OCI-LY3 (cell line): ENCODE data around the gene TCF12.

ENCODE experiments used
- H2AFZ ChIP-seq: fragments of 200-600, 300-600 bp; shearing (Covaris generic); 2 replicates; pipeline ENCODE4 v1.6.0; 2014; ENCODE audit warnings: antibody characterized with exemption, low read depth, low read length
- H3K27ac ChIP-seq: fragments of 200-600, 300-600 bp; sonication (generic); 2 replicates; pipeline ENCODE4 v1.5.1; 2014; ENCODE audit warnings: mild to moderate bottlenecking, low read length, moderate library complexity, mixed read lengths
- H3K27me3 ChIP-seq: fragments of 200-600, 300-600 bp; sonication (generic); 2 replicates; pipeline ENCODE4 v1.6.1; 2014; ENCODE audit warnings: low read depth, low read length, mixed read lengths
- H3K36me3 ChIP-seq: fragments of 200-600, 300-600 bp; sonication (generic); replicated peaks from 2 replicates; pipeline ENCODE3; 2014; ENCODE audit warnings: low read depth, low read length, mixed read lengths
- H3K4me1 ChIP-seq: fragments of 300-600, 200-600 bp; sonication (generic); 2 replicates; pipeline ENCODE4 v1.6.1; 2014; ENCODE audit warnings: low read length, mixed read lengths
- H3K4me2 ChIP-seq: fragments of 200-600, 300-600 bp; sonication (generic); 2 replicates; pipeline ENCODE4 v1.6.1; 2014; ENCODE audit warnings: low read length, mixed read lengths
- H3K4me3 ChIP-seq: fragments of 300-600, 200-600 bp; sonication (generic); 2 replicates; pipeline ENCODE4 v1.5.1; 2014; ENCODE audit warnings: antibody characterized with exemption, mild to moderate bottlenecking, low read length, moderate library complexity
- H3K79me2 ChIP-seq: fragments of 300-600, 200-600 bp; shearing (Covaris generic); 2 replicates; pipeline ENCODE4 v1.6.1; 2014; ENCODE audit warnings: mild to moderate bottlenecking, low read length, mixed read lengths
- H3K9ac ChIP-seq: fragments of 300-600, 200-600 bp; shearing (Covaris generic); 2 replicates; pipeline ENCODE4 v1.6.0; 2014; ENCODE audit warnings: mild to moderate bottlenecking, low read length, moderate library complexity
- H3K9me3 ChIP-seq: fragments of 200-600, 300-600 bp; shearing (Covaris generic); 2 replicates; pipeline ENCODE4 v1.6.1; 2014; ENCODE audit warnings: low read length, mixed read lengths; ENCODE audit not compliant: insufficient read depth
- H4K20me1 ChIP-seq: fragments of 200-600, 300-600 bp; sonication (generic); 2 replicates; pipeline ENCODE4 v1.6.1; 2016; ENCODE audit warnings: low read length, mixed read lengths; ENCODE audit not compliant: insufficient read depth
- EZH2phosphoT487 ChIP-seq: fragments of 200-600 bp; shearing (Covaris generic); IDR thresholded peaks from 2 replicates; pipeline ENCODE4 v1.6.1; 2018; ENCODE audit warnings: antibody characterized with exemption, mixed run types, low read depth
- TF ChIP-seq, protein P1 (sequence below): fragments of 200-600, 300-600 bp; sonication (generic); IDR thresholded peaks from 2 replicates; pipeline ENCODE4 v1.5.1; 2014; ENCODE audit warnings: antibody characterized with exemption, low read length, low read depth

The TCF12 gene

GRCh38 chr15:57190208-57190607, 271.8 kb downstream of the TCF12 start:
- Histone ChIP-seq H3K4me3 (no peak overlapping the region), H3K36me3 (peaks cover 12% of the 10 kb centered on the region), H3K4me1 (peaks cover 17% of the 10 kb centered on the region), H3K27me3 (no peaks in the 10 kb centered on the region), H3K79me2 (no peaks in the 10 kb centered on the region), H3K9ac (no peak overlapping the region), H3K9me3 (no peaks in the 10 kb centered on the region), H2AFZ (no peak overlapping the region), H4K20me1 (peaks cover 8% of the 10 kb centered on the region; the same call in 1 of the 2 replicates), H3K27ac (no peak overlapping the region), H3K4me2 (peak overlapping the region; percentile 18)
- TF ChIP-seq, protein P1, sequence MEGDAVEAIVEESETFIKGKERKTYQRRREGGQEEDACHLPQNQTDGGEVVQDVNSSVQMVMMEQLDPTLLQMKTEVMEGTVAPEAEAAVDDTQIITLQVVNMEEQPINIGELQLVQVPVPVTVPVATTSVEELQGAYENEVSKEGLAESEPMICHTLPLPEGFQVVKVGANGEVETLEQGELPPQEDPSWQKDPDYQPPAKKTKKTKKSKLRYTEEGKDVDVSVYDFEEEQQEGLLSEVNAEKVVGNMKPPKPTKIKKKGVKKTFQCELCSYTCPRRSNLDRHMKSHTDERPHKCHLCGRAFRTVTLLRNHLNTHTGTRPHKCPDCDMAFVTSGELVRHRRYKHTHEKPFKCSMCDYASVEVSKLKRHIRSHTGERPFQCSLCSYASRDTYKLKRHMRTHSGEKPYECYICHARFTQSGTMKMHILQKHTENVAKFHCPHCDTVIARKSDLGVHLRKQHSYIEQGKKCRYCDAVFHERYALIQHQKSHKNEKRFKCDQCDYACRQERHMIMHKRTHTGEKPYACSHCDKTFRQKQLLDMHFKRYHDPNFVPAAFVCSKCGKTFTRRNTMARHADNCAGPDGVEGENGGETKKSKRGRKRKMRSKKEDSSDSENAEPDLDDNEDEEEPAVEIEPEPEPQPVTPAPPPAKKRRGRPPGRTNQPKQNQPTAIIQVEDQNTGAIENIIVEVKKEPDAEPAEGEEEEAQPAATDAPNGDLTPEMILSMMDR = no peak
- TF ChIP-seq EZH2phosphoT487 = no peak

DNA sequence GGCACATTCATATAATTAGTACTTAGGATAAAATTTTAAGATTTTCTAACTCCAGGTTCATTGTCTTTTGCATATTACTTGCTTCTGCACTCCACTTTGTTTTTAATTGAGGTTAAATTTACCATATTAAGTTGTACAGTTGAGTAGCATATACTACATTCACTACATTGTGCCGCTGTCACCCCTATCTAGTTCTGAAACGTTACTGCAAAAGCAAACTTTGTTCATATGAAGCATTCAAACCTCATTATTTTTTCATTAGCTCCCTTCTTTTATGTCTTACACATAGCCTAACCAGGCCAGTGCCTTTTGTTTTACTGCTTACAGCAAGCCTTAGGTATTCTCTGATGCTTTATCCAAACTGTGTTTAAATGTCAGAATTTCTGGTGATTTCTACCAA, 274.7 kb downstream of the TCF12 start:
- no peak overlapping the region for H3K4me2 ChIP-seq
- H3K4me1 ChIP-seq = peaks cover 17% of the 10 kb centered on the region
- H3K4me3 ChIP-seq = no peak overlapping the region
- H3K36me3 ChIP-seq = peaks cover 7% of the 10 kb centered on the region
- no peak overlapping the region for H3K9ac ChIP-seq
- H3K79me2 ChIP-seq = no peaks in the 10 kb centered on the region
- H3K27me3 ChIP-seq = no peaks in the 10 kb centered on the region
- H3K9me3 ChIP-seq = no peaks in the 10 kb centered on the region
- H2AFZ ChIP-seq = no peak overlapping the region
- H3K27ac ChIP-seq = no peak overlapping the region
- peaks cover 8% of the 10 kb centered on the region; the same call in 1 of the 2 replicates for H4K20me1 ChIP-seq
- TF ChIP-seq EZH2phosphoT487 = no peak
- TF ChIP-seq, protein P1 = no peak

DNA sequence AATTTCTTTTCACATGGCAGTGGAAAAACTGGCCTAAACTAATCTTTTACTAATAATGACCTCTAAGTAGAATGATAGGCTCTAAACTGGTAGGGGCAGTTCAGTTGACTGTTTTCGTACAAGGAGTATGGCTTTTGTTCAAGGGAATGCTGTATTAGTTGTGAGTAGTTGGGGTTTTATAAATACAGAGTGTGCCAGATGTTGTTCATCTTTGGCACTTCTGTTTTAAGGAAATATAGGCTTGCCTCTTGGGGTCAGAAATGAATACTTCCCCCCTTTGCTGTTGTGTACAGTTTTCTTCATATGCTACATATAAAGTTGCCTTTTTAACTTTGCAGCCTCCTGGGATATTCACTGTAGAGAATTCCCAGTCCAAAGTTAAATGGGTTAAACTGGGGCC, 276.9 kb downstream of the TCF12 start:
- Histone ChIP-seq H3K4me3 (no peak overlapping the region), H3K36me3 (peaks cover 7% of the 10 kb centered on the region), H3K4me2 (no peak overlapping the region), H3K4me1 (peaks cover 5% of the 10 kb centered on the region), H3K9ac (no peak overlapping the region), H2AFZ (no peak overlapping the region), H4K20me1 (peaks cover 8% of the 10 kb centered on the region; the same call in 1 of the 2 replicates), H3K27me3 (no peaks in the 10 kb centered on the region), H3K9me3 (no peaks in the 10 kb centered on the region), H3K27ac (no peak overlapping the region), H3K79me2 (no peaks in the 10 kb centered on the region)
- TF ChIP-seq EZH2phosphoT487 = no peak

- peaks cover 7% of the 10 kb centered on the region for H3K36me3 ChIP-seq
- H3K27me3 ChIP-seq = no peaks in the 10 kb centered on the region
- H3K79me2 ChIP-seq = no peaks in the 10 kb centered on the region
- TF ChIP-seq, protein P1 = no peak
- no peak for TF ChIP-seq EZH2phosphoT487
- H3K9me3 ChIP-seq = no peaks in the 10 kb centered on the region
- H3K4me1 ChIP-seq = no peaks in the 10 kb centered on the region
- H2AFZ ChIP-seq = no peak overlapping the region
- no peak overlapping the region for H3K9ac ChIP-seq
- H3K4me2 ChIP-seq = no peak overlapping the region
- H3K27ac ChIP-seq = no peak overlapping the region
- H4K20me1 ChIP-seq = 0 out of 2 replicates have a peak, but pooled peaks cover 5% of the 10 kb centered on the region
- H3K4me3 ChIP-seq = no peak overlapping the region
These were observed 278.4 kb downstream of the TCF12 start for GRCh38 chr15:57196865-57197264.

- Histone ChIP-seq H3K27ac (no peak overlapping the region), H3K4me2 (no peak overlapping the region)
These were observed 279.7 kb downstream of the TCF12 start for GRCh38 chr15:57198131-57198530.

More at GRCh38 chr15:57198131-57198530, 279.7 kb downstream of the TCF12 start:
- no peak for TF ChIP-seq EZH2phosphoT487
- TF ChIP-seq, protein P1 = no peak
- no peak overlapping the region for H3K4me3 ChIP-seq
- H4K20me1 ChIP-seq = 0 out of 2 replicates have a peak, but pooled peaks cover 5% of the 10 kb centered on the region
- H3K36me3 ChIP-seq = peaks cover 4% of the 10 kb centered on the region
- H3K27me3 ChIP-seq = no peaks in the 10 kb centered on the region
- H3K9ac ChIP-seq = no peak overlapping the region
- H3K4me1 ChIP-seq = no peaks in the 10 kb centered on the region
- no peak overlapping the region for H2AFZ ChIP-seq
- no peaks in the 10 kb centered on the region for H3K9me3 ChIP-seq
- H3K79me2 ChIP-seq = no peaks in the 10 kb centered on the region
